ENCODE measurements around the gene CLEC2L.

Gene CLEC2L

GRCh38 chr7:139526578-139527544, 3.4 kb downstream of the CLEC2L start:
- Histone ChIP-seq H3K4me1 (ENCODE audit: control insufficient read depth, low read length) (no peaks in the 10 kb centered on the region), H3K4me2 (ENCODE audit: low read length) (no peak overlapping the region), H3K4me3 (ENCODE audit: low read length) (no peak overlapping the region), H3F3A (ENCODE audit: control insufficient read depth, insufficient read depth) (no peaks in the 10 kb centered on the region), H3K79me2 (ENCODE audit: control insufficient read depth, low read length) (no peaks in the 10 kb centered on the region), H3K27me3 (ENCODE audit: control insufficient read depth, low read length) (no peaks in the 10 kb centered on the region), H3K9me2 (replicated peaks; ENCODE audit: control insufficient read depth, low read length) (no peaks in the 10 kb centered on the region), H3K9me3 (ENCODE audit: control insufficient read depth, insufficient read depth, low read length) (peaks cover 13% of the 10 kb centered on the region), H3K36me3 (ENCODE audit: control insufficient read depth, low read length) (no peaks in the 10 kb centered on the region), H3K27ac (ENCODE audit: low read depth, low read length) (no peak overlapping the region), H4K20me1 (ENCODE audit: control insufficient read depth, insufficient read depth, low read depth, low read length) (no peaks in the 10 kb centered on the region)
- TF ChIP-seq CTCF (IDR thresholded peaks at IDR 0.05; ENCODE audit: low read depth, low read length, poor library complexity, severe bottlenecking) (no peak), EZH2phosphoT487 (IDR thresholded peaks at IDR 0.05; ENCODE audit: borderline replicate concordance, low read length) (no peak)

DNA sequence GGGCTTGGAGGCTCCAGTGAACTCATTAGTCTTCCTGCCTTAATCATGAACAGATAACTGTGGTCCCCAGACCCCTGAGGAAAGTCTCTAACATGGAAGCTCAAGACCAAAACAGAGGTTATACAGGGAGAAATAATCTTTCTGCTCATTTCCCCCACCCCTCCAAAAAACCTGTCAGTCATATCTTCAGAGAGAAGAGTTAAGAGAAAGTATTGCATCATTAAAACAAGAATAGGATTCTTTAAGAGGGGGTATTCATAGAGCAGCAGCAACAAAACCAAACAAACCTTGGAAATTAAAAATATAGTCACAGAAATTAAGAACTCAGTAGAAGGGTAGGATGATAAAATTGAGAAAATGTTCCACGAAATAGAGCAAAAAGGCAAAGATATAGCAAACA, 7.6 kb downstream of the CLEC2L start:
- Histone ChIP-seq H3K27me3 (ENCODE audit: control insufficient read depth, low read length) (no peaks in the 10 kb centered on the region), H3K4me1 (ENCODE audit: control insufficient read depth, low read length) (no peaks in the 10 kb centered on the region), H3K27ac (ENCODE audit: low read depth, low read length) (no peak overlapping the region), H3K36me3 (ENCODE audit: control insufficient read depth, low read length) (no peaks in the 10 kb centered on the region), H3F3A (ENCODE audit: control insufficient read depth, insufficient read depth) (no peaks in the 10 kb centered on the region), H3K79me2 (ENCODE audit: control insufficient read depth, low read length) (no peaks in the 10 kb centered on the region), H3K4me2 (ENCODE audit: low read length) (no peak overlapping the region), H3K4me3 (ENCODE audit: low read length) (no peak overlapping the region), H4K20me1 (ENCODE audit: control insufficient read depth, insufficient read depth, low read depth, low read length) (no peaks in the 10 kb centered on the region), H3K9me3 (ENCODE audit: control insufficient read depth, insufficient read depth, low read length) (peaks cover 13% of the 10 kb centered on the region), H3K9me2 (replicated peaks; ENCODE audit: control insufficient read depth, low read length) (no peaks in the 10 kb centered on the region)
- TF ChIP-seq EZH2phosphoT487 (IDR thresholded peaks at IDR 0.05; ENCODE audit: borderline replicate concordance, low read length), result no peak
- no peak for TF ChIP-seq CTCF (IDR thresholded peaks at IDR 0.05; ENCODE audit: low read depth, low read length, poor library complexity, severe bottlenecking)

DNA sequence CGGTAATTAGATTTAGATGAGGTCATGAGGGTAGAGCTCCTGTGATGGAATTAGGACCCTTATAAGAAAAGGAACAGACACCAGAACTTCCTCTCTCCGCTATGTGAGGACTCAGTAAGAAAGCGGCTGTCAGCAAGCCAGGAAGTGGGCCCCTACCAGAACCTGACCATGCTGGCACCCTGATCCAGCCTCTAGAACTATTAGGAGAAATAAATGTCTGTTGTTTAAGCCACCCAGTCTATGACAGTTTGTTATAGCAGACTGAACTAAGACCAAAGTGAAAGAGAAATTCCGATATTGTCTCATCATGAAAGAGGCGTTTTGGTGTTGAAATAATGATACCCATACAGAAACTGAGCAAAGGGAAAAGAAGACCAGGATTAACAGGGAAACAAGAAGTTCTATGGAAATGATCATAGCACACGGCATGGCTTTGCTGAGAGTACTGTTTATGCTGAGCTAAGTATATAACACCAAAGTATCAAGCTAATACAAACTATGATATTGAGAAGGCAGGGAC, 9.2 kb downstream of the CLEC2L start:
- H3K4me2 ChIP-seq (ENCODE audit: low read length), result no peak overlapping the region
- no peak overlapping the region for H3K4me3 ChIP-seq (ENCODE audit: low read length)
- no peaks in the 10 kb centered on the region for H3K27me3 ChIP-seq (ENCODE audit: control insufficient read depth, low read length)
- no peaks in the 10 kb centered on the region for H3K4me1 ChIP-seq (ENCODE audit: control insufficient read depth, low read length)
- no peaks in the 10 kb centered on the region for H3K9me2 ChIP-seq (replicated peaks; ENCODE audit: control insufficient read depth, low read length)
- no peaks in the 10 kb centered on the region for H3K36me3 ChIP-seq (ENCODE audit: control insufficient read depth, low read length)
- H3K9me3 ChIP-seq (ENCODE audit: control insufficient read depth, insufficient read depth, low read length), result peaks cover 10% of the 10 kb centered on the region
- no peaks in the 10 kb centered on the region for H3F3A ChIP-seq (ENCODE audit: control insufficient read depth, insufficient read depth)
- TF ChIP-seq CTCF (IDR thresholded peaks at IDR 0.05; ENCODE audit: low read depth, low read length, poor library complexity, severe bottlenecking), result no peak
- no peak for TF ChIP-seq EZH2phosphoT487 (IDR thresholded peaks at IDR 0.05; ENCODE audit: borderline replicate concordance, low read length)
- no peaks in the 10 kb centered on the region for H3K79me2 ChIP-seq (ENCODE audit: control insufficient read depth, low read length)
- H3K27ac ChIP-seq (ENCODE audit: low read depth, low read length), result no peak overlapping the region
- no peaks in the 10 kb centered on the region for H4K20me1 ChIP-seq (ENCODE audit: control insufficient read depth, insufficient read depth, low read depth, low read length)

All from DOHH2 (cell line).